Esophagus squamous epithelium (tissue), 5 donors: ENCODE results near the gene LTK. TPM values are rescaled to one million over a fixed set of nuclear protein-coding genes. Genes with fewer than 3 reads are reported as not detected.

ENCODE experiments used
- DNase-seq: peaks from one replicate; lab custom pipeline; 2025; lab: John Stamatoyannopoulos, UW
- H3K27ac ChIP-seq, 4 donors: fragments of 200-600 bp; sonication (generic); one replicate each; pipeline ENCODE4 v1.5.1; 2016 to 2019; ENCODE audit warnings: mild to moderate bottlenecking in 1 of 4
- H3K27me3 ChIP-seq, 4 donors: fragments of 200-600 bp; sonication (generic); 1 replicate in 3 of 4; 2 replicates in 1 of 4; pipeline versions ENCODE4 v1.5.1 to v1.6.0; 2017 to 2021; ENCODE audit warnings: antibody characterized with exemption in 1 of 4
- H3K36me3 ChIP-seq, 3 donors: fragments of 200-600 bp; sonication (generic); one replicate each; pipeline ENCODE4 v1.5.1; 2016 to 2019
- H3K4me1 ChIP-seq, 3 donors: fragments of 200-600 bp; sonication (generic); one replicate each; pipeline ENCODE4 v1.5.1; 2017 to 2019
- H3K4me3 ChIP-seq, 4 donors: fragments of 200-600 bp; sonication (generic); 1 replicate in 3 of 4; 2 replicates in 1 of 4; pipeline ENCODE4 v1.5.1; 2016 to 2019; ENCODE audit warnings: mild to moderate bottlenecking in 2 of 4, moderate library complexity in 1 of 4
- H3K9me3 ChIP-seq, 3 donors: fragments of 200-600 bp; sonication (generic); one replicate each; pipeline ENCODE4 v1.5.1; 2016 to 2019
- POLR2A ChIP-seq, 4 donors: fragments of 450-650 bp; IDR thresholded peaks; one replicate each; pipeline ENCODE4 v1.6.1; 2017; ENCODE audit warnings: antibody characterized with exemption in 4 of 4, mild to moderate bottlenecking in 4 of 4, moderate library complexity in 3 of 4
- WGBS, 2 donors: methylation state at CpG; one replicate each; pipeline ENCODE4 v1.1.5; 2018; 5-methylcytosine and 5-hydroxymethylcytosine counted together
- intact Hi-C: fragments of 100-400 bp; cut with DNase I; formaldehyde crosslinking; loops from one replicate; pipeline ENCODE4 v1.15.0; 2022
- total RNA-seq, 4 donors: library from RNA; depleted of rRNA; stranded (reverse); fragments of >200 nt; gene quantifications; one replicate each; pipeline ENCODE4 v1.1.0, GENCODE V29; 2016
- TF ChIP-seq, protein P1 (sequence below), 6 experiments: fragments of 450-650 bp in 4 of 6; fragments of 200-600 bp in 2 of 6; sonication (generic) in 2 of 6; IDR thresholded peaks; one replicate each; pipeline ENCODE4 v1.5.1; 2016 to 2019; ENCODE audit warnings: antibody characterized with exemption in 6 of 6, mild to moderate bottlenecking in 4 of 6, moderate library complexity in 4 of 6
- donor health status: DM: yes; HTN: yes; CAD: no.

Gene LTK
- total RNA-seq, 4 donors from 2014 or later = 0.38 to 0.82 TPM; not detected in 2

- Histone ChIP-seq H3K27ac (no peak overlapping the region), H3K36me3 (no peaks in the 10 kb centered on the region), H3K9me3 (no peaks in the 10 kb centered on the region), H3K27me3 (peaks cover 7 to 68% (median 21%) of the 10 kb centered on the region in 4 donors), H3K4me1 (peaks cover 21 to 42% (median 27%) of the 10 kb centered on the region in 3 donors), H3K4me3 (peak overlapping the region; percentile 12 to 60 (median 40))
- DNase-seq = no peak
- intact Hi-C loops = no loop called here
- TF ChIP-seq POLR2A (IDR thresholded peaks at IDR 0.05) = no peak
- TF ChIP-seq, protein P1, sequence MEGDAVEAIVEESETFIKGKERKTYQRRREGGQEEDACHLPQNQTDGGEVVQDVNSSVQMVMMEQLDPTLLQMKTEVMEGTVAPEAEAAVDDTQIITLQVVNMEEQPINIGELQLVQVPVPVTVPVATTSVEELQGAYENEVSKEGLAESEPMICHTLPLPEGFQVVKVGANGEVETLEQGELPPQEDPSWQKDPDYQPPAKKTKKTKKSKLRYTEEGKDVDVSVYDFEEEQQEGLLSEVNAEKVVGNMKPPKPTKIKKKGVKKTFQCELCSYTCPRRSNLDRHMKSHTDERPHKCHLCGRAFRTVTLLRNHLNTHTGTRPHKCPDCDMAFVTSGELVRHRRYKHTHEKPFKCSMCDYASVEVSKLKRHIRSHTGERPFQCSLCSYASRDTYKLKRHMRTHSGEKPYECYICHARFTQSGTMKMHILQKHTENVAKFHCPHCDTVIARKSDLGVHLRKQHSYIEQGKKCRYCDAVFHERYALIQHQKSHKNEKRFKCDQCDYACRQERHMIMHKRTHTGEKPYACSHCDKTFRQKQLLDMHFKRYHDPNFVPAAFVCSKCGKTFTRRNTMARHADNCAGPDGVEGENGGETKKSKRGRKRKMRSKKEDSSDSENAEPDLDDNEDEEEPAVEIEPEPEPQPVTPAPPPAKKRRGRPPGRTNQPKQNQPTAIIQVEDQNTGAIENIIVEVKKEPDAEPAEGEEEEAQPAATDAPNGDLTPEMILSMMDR (IDR thresholded peaks at IDR 0.05) = no peak
- no CpG with 5 or more reads among the region's 49 CpGs for WGBS, 2 donors
Measured at GRCh38 chr15:41511899-41512369, 1.7 kb downstream of the LTK start.

DNA sequence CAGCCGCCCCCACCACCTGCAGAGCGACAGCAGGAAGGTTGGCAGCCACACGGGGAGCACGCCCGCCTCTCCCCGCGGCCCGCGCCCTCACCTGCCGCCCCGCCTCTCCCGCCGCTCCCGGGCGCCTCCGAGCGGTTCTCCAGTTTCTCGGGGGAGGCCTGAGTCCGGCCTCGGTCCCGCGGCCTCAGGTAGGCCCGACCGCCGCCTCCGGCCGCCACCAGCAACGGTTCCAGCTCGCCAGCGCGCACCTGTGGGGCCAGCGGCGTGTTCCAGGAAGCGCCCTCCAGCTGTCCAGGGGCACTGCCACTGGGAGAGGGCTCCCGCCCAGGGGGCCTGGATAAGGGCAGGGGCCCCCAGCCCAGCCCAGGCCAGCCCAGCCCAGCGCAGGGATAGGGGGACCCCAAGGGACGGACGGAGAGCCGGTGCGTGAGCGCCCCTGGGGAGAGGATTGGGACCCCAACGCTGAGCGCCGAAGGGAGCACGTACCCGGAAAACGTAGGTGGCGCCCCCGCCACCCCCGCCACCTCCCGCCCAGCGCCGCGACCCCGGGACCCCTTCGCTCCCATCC lies 2.2 kb downstream of the LTK start:
- Histone ChIP-seq H3K36me3 (no peaks in the 10 kb centered on the region), H3K27ac (no peak overlapping the region), H3K27me3 (peaks cover 7 to 71% (median 21%) of the 10 kb centered on the region in 4 donors), H3K4me1 (peaks cover 21 to 42% (median 27%) of the 10 kb centered on the region in 3 donors), H3K4me3 (peak overlapping the region; percentile 12 to 60 (median 40)), H3K9me3 (no peaks in the 10 kb centered on the region)
- TF ChIP-seq, protein P1 (IDR thresholded peaks at IDR 0.05) = no peak
- TF ChIP-seq POLR2A (IDR thresholded peaks at IDR 0.05) = no peak
- intact Hi-C loops = no loop called here
- WGBS, 2 donors = no CpG with 5 or more reads among the region's 56 CpGs
- no peak for DNase-seq

- H3K27me3 ChIP-seq = peaks cover 7 to 78% (median 21%) of the 10 kb centered on the region in 4 donors
- intact Hi-C loops = no loop called here
- H3K4me1 ChIP-seq = peaks cover 21 to 42% (median 27%) of the 10 kb centered on the region in 3 donors
- H3K36me3 ChIP-seq = no peaks in the 10 kb centered on the region
- 64 to 75% methylated on average over 5 to 6 of the region's 7 CpGs for WGBS, 2 donors
- H3K4me3 ChIP-seq = peak overlapping the region in 2 of 4 donors; percentile 43 to 60
- H3K27ac ChIP-seq = no peak overlapping the region
- no peak for TF ChIP-seq POLR2A (IDR thresholded peaks at IDR 0.05)
- TF ChIP-seq, protein P1 (IDR thresholded peaks at IDR 0.05) = no peak
- no peaks in the 10 kb centered on the region for H3K9me3 ChIP-seq
- no peak for DNase-seq
Measured at GRCh38 chr15:41510728-41511127, 2.9 kb downstream of the LTK start.

DNA sequence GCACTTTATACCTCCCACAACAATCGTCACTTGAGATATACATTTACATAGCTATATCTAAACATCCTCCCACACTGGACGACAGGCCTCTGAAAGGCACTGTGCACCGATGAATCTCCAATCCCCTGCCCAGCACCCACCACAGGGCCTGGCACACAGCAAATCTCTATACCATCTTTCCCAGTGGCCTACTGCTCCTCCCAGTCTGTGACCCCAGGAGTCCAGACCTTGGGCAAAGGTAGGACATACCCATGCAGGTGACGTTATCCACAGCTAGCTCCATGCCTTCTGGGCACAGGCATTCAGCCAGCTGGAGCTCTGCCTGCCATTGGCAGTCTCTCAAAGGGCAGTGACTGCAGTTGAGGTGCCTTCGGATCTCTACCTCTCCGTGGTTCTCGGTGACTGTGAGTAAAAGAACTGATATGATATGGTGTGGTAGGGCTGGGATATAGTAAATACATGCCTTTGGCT lies 5.8 kb downstream of the LTK start:
- 20 to 48% methylated on average over 3 to 6 of the region's 7 CpGs for WGBS, 2 donors
- no peak for DNase-seq
- no peak overlapping the region for H3K27ac ChIP-seq

More for the DNA sequence above, 5.8 kb downstream of the LTK start:
- H3K27me3 ChIP-seq = peaks cover 7 to 89% (median 15%) of the 10 kb centered on the region in 4 donors
- peaks cover 17 to 41% (median 28%) of the 10 kb centered on the region in 3 donors for H3K4me1 ChIP-seq
- no peaks in the 10 kb centered on the region for H3K9me3 ChIP-seq
- TF ChIP-seq, protein P1 (IDR thresholded peaks at IDR 0.05) = no peak
- TF ChIP-seq POLR2A (IDR thresholded peaks at IDR 0.05) = no peak
- H3K4me3 ChIP-seq = no peak overlapping the region
- intact Hi-C loops = no loop called here
- H3K36me3 ChIP-seq = no peaks in the 10 kb centered on the region
